ENCODE measurements around the gene GRIP1.
A peak's percentile ranks its signal among the peaks of the same experiment; 100 is the strongest.

The GRIP1 gene, protein sequence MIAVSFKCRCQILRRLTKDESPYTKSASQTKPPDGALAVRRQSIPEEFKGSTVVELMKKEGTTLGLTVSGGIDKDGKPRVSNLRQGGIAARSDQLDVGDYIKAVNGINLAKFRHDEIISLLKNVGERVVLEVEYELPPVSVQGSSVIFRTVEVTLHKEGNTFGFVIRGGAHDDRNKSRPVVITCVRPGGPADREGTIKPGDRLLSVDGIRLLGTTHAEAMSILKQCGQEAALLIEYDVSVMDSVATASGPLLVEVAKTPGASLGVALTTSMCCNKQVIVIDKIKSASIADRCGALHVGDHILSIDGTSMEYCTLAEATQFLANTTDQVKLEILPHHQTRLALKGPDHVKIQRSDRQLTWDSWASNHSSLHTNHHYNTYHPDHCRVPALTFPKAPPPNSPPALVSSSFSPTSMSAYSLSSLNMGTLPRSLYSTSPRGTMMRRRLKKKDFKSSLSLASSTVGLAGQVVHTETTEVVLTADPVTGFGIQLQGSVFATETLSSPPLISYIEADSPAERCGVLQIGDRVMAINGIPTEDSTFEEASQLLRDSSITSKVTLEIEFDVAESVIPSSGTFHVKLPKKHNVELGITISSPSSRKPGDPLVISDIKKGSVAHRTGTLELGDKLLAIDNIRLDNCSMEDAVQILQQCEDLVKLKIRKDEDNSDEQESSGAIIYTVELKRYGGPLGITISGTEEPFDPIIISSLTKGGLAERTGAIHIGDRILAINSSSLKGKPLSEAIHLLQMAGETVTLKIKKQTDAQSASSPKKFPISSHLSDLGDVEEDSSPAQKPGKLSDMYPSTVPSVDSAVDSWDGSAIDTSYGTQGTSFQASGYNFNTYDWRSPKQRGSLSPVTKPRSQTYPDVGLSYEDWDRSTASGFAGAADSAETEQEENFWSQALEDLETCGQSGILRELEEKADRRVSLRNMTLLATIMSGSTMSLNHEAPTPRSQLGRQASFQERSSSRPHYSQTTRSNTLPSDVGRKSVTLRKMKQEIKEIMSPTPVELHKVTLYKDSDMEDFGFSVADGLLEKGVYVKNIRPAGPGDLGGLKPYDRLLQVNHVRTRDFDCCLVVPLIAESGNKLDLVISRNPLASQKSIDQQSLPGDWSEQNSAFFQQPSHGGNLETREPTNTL

DNA sequence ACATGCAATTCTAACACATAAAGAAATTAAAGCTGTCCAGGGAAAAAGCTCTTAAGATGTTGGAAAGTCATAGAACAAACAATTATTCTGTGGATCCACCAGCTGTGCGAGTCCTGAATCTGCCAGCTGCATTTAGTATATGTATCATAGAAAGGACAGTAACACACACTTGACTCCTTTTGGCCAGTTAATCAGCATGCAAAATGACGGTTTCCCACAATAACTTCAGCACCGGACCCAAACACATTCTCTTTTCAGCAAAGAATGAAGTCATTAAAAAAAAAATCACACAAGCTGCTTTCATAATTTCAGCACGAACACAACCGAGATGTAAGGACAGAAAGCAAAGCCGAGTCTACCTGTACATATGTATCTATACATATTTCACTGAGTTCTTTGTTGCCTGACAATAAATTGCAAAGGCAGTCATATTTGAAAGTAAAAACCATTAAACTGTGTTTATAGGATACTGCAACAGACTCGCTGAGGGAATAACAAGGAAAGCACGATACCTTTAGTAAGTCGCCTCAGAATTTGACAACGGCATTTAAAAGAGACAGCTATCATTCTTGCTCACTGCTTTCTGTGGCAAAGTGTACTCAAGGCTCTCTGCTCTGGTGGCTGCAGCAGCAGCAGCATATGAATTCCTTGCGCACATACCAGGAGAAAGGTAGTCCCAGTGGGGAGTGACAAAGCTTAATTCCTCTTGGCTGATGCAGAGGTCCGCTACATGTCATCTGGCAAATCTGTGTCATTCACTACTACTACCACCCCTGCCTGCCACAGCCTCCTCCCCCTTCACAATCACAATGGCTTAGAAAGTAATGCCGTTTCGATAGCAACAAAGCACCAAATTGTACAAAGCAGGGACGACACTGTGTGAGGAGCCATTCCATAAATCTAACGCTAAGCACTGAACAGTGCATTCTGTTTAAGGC is at the start of gene GRIP1:
Gene GRIP1, minus strand, starts transcription at position 739 of the 938 bp plus-strand sequence. Its CDS starts 172 bp downstream, at position 567.
- DNase-seq: no peak

GRCh38 chr12:66726556-66726955 is 47.7 kb upstream of the GRIP1 start:
- no peak for DNase-seq

- DNase-seq: no peak
Observed at GRCh38 chr12:66725031-66725430, 46.2 kb upstream of the GRIP1 start.

GRCh38 chr12:66724616-66725015 is 45.7 kb upstream of the GRIP1 start:
- DNase-seq: no peak

GRCh38 chr12:66724026-66724425 is 45.1 kb upstream of the GRIP1 start:
- no peak for DNase-seq

GRCh38 chr12:66719862-66720261 is 41.0 kb upstream of the GRIP1 start:
- no peak for DNase-seq

- peak; percentile 27 for DNase-seq
Observed at GRCh38 chr12:66717036-66717673, 38.3 kb upstream of the GRIP1 start.

GRCh38 chr12:66716522-66716921 is 37.6 kb upstream of the GRIP1 start:
- no peak for DNase-seq

DNA sequence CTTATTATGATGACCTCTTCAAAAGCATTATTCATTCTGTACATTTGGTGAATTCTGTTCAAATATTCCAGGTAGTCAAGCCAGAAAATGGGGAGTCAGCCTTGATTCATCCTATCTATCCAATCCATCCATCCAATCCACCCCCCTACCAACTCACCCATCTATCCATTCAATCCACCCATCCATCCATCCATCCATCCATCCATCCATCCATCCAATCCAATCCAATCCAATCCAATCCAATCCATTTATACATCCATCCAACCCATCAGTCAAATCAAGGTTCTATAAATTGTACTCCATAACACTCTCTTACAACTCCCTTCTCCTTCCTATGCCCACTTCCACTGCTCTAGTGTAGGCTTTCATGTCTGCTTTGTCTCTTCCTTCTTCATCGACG is 35.8 kb upstream of the GRIP1 start:
- DNase-seq: no peak

DNA sequence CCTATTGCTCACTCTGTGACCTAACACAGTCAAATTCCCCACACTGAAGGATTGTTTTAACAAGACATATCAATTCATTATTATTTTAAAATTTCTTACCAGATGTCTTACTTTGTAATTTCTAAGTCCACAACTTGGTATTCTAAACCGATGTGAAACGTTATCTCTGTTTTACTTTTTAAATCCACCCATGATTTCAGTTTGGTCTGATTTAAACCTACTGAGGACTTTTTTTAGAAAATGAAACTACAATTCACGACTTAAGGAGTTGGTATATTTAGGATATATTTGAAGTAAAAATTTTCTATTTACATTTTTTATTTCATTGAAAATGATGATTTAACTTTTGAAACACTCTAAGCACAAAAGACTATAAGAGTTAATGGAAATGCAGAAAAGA is 35.1 kb upstream of the GRIP1 start:
- no peak for DNase-seq

- no peak for DNase-seq
Observed at GRCh38 chr12:66709893-66710292, 31.0 kb upstream of the GRIP1 start.

- DNase-seq: no peak
Observed at GRCh38 chr12:66709457-66709773, 30.5 kb upstream of the GRIP1 start.

DNA sequence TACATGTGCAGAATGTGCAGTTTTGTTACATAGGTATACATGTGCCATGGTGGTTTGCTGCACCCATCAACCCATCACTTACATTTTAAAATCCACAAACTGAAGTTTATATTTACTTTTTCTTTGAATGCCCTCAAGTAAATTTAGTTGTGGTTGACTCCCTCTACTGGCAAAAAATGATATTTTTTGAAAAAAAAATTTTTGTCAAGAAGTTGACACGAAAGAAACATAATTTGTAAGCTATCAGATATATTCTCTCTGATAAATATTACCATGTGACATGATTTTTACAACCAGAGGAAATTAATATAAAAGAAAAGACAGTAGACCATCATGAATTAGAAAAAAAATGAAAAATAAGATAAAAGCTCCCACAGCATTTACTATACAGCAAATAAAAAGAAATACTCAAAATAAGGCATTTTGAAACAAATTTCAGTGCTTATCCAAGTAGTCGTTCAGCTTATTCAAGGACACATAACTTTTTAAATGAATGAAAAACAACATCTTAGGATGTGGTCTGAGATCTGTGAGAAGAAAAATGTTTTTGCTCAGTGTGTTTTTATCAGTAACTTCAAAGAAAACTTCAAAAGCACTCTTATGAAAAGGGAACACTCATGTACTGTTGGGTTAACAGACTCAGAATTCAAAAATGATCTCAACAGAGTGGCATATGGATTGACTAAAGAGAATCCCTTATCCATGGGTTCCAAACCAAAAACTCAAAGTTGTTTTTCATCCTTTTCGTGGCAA is 30.0 kb upstream of the GRIP1 start:
- DNase-seq: peak; percentile 65

DNA sequence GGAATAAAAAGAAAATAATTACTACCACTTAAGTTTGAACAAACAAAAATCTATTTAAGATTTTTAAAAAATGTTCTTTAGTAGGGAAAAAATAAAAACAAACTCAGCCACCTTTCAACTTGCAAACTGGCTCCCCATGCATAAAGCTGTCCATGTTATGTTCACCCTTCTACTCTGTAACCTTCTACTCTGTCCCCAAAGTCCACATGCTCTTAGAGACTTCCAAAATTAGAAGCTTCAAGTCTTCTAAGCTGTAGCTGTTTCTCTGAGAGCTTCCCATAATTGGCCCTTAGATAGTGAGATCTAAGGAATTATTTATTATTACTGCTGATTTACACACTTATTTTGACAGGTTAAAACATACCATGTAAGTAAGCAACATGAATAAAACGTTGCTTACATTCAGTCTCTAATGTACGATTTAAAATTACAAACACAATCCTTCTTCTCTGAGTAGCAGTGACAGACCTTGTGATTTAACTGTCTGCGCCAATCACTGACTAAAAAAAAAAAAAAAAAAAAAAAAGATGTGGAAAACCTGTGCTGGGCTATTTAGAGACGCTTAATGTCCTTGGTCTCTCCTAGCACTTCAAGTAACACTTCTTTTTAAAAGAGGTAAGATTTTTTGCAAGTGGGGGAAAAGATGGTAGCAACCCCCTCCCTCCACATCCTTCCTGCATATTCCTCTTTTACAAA is 28.3 kb upstream of the GRIP1 start:
- no peak for DNase-seq

DNA sequence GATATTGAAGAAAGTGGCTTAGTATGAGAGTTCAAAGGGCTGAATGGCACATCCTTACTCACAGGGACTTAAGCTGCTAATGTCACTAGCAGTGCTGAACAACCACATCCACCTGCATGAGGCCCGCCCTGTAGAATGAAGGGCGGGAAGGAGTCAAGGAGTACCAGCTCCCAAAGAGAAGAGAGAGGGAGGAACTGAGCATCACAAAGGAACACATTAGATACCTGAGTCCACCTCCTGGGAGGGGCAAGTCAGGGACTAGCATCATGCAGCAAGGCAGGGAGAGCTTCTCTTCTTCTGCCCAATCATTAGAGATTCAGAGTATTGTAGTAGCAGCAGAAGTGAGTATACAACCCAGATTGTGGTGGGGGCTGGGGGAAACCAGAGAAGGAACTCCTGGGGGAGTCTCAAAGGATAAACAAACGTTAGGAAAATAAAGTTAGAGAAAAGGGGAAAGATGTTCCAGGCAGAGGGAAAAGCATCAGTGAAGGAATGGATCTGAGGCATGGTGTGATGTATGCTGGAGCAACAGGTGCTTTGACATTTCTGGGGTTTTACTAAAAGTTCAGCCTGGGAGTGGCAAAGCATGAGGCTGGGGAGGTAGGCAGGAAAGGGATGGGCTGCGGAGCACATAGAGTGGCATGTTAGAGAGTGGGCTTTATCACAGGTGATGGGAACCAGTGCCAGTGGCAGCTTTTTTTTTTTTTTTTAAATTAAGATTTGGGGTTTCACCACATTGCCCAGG is 21.0 kb upstream of the GRIP1 start:
- no peak for DNase-seq

GRCh38 chr12:66698558-66698957 is 19.7 kb upstream of the GRIP1 start:
- no peak for DNase-seq

DNA sequence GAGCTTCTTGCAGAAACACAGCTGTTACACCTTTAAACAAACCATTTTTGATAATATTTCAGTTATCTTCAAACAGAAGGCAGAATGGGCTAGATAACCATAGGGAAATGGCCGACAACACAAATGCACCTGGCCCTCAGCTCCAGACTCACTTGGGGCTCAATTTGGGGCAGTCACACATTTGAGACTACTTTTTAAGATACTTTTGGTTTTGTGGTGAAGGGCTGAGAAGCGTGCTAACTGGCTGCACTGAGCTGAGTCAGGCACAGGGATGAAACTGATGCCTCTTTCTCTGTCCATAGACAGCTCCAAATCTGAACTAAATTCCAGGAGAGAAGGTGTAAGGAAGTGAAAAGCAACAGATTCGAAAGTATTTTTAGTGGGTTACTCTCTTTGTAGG is 18.5 kb upstream of the GRIP1 start:
- DNase-seq: no peak

DNA sequence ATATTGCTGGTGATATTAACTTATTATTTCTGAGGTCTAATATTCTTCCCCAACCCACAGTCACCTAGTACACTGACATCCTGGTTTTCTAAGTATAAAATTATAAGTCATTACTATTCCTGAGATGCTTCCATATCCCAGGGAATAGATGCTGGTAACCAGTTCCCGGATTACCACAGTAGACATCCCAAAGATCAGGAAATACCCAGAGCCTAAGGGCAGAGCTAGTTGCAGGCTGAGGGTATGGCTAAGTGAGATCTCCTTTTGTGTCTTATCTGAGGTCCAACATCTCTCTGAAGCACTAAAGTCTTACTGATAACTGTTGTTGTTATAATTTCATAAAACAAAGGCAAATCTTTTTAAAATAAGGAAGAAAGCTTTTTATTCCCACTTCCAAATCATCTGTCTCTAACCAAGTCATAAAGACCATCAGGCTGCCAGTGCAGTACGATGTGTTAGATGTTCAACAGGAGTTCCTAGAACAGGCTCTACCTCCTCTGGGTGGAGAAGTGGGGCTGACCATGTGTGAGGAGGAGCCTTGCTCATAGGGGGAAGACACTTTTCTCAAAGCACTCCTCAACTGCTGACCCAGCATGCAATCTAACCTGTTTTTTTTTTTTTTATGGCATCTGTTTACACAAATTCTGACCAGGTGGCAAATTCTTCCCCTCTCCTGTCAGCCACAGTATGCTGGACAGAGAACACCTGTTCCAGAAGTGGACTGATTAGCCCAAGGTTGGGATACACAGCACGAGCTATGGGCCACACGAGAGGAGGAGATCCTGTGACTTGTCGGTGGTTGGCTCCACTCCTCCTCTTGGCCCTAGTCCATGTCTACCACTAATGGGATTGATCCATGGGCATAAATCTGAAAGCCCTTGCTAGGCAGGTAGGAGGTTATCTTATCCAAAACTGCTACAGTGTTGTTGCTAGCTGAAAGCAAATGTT is 16.1 kb upstream of the GRIP1 start:
- peak; percentile 89 for DNase-seq
